H1 (cell line): ENCODE results near the gene EVI5. TPM values are rescaled to one million over a fixed set of nuclear protein-coding genes. Genes with fewer than 3 reads are reported as not detected.
"Not testable (repeated sequence)": the region's sequence is repeated elsewhere in the genome, so short reads cannot be mapped to it uniquely, and the experiment has no call there.

Source experiments
- CTCF ChIA-PET: fragments of 300-600 bp; sonication (Branson Sonifier 250); formaldehyde crosslinking; loops from one replicate; lab custom pipeline; 2021; ENCODE audit not compliant: partially characterized antibody; lab: Charles Lee
- POLR2A ChIA-PET: fragments of 300-600 bp; sonication (Branson Sonifier 250); formaldehyde crosslinking; loops from one replicate; lab custom pipeline; 2021; ENCODE audit warnings: inconsistent platforms; ENCODE audit not compliant: partially characterized antibody; lab: Charles Lee
- DNase-seq, 2 experiments: peaks; one replicate each; pipeline versions ENCODE4 v3.0.0 to v3.0.0-alpha.2; 2010 to 2022; ENCODE audit warnings: low spot score in 2 of 2, low read depth in 1 of 2, mixed read lengths in 1 of 2
- FAIRE-seq: peaks from 2 replicates; lab custom pipeline; 2011; peaks lifted over from hg19 to GRCh38; lab: Jason Lieb, UNC
- H2AFZ ChIP-seq: 2 replicates; pipeline ENCODE4 v1.8.1; 2012; ENCODE audit warnings: low read length, inconsistent platforms
- H2AK5ac ChIP-seq: 2 replicates; pipeline ENCODE4 v1.6.1; 2013; ENCODE audit warnings: low read depth, low read length
- H2BK120ac ChIP-seq: replicated peaks from 2 replicates; pipeline ENCODE3; 2013; ENCODE audit warnings: low read depth, low read length, inconsistent platforms
- H2BK12ac ChIP-seq: 2 replicates; pipeline ENCODE4 v1.6.1; 2013; ENCODE audit warnings: low read depth, low read length
- H2BK15ac ChIP-seq: 2 replicates; pipeline ENCODE4 v1.6.1; 2013; ENCODE audit warnings: low read length
- H2BK20ac ChIP-seq: 2 replicates; pipeline ENCODE4 v1.6.1; 2013; ENCODE audit warnings: low read length
- H2BK5ac ChIP-seq: 2 replicates; pipeline ENCODE4 v1.6.1; 2013; ENCODE audit warnings: low read depth, low read length
- H3K14ac ChIP-seq: 2 replicates; pipeline ENCODE4 v1.6.1; 2013; ENCODE audit warnings: inconsistent platforms; ENCODE audit not compliant: insufficient read length
- H3K18ac ChIP-seq: 2 replicates; pipeline ENCODE4 v1.6.1; 2013; ENCODE audit warnings: low read length; ENCODE audit errors: extremely low read depth
- H3K23ac ChIP-seq: 2 replicates; pipeline ENCODE4 v1.6.1; 2013; ENCODE audit warnings: inconsistent platforms; ENCODE audit not compliant: insufficient read length
- H3K23me2 ChIP-seq: 2 replicates; pipeline ENCODE4 v1.6.1; 2013; ENCODE audit warnings: low read depth, low read length
- H3K27ac ChIP-seq: 2 replicates; pipeline ENCODE4 v1.6.1; 2011; ENCODE audit warnings: low read depth, low read length, inconsistent platforms
- H3K27me3 ChIP-seq, 4 experiments: replicated peaks in 1 of 4; 1 replicate in 1 of 4; 2 replicates in 3 of 4; pipeline versions ENCODE4 v1.6.1 to v1.8.1; 2011 to 2013; ENCODE audit warnings: low read length in 3 of 4, mild to moderate bottlenecking in 3 of 4, inconsistent platforms in 2 of 4, mixed read lengths in 2 of 4, moderate library complexity in 1 of 4; ENCODE audit not compliant: control insufficient read depth in 3 of 4, insufficient read depth in 3 of 4; ENCODE audit errors: extremely low read depth in 1 of 4
- H3K36me3 ChIP-seq, 4 experiments: 2 replicates each; pipeline versions ENCODE4 v1.6.1 to v1.8.1; 2011 to 2013; ENCODE audit warnings: mild to moderate bottlenecking in 4 of 4, low read length in 3 of 4, moderate library complexity in 2 of 4, control low read depth in 1 of 4, inconsistent platforms in 1 of 4; ENCODE audit not compliant: insufficient read depth in 4 of 4, control insufficient read depth in 2 of 4
- H3K4ac ChIP-seq: replicated peaks from 2 replicates; pipeline ENCODE3; 2013; ENCODE audit warnings: low read length, low read depth, mixed read lengths, inconsistent platforms; ENCODE audit not compliant: insufficient read length
- H3K4me1 ChIP-seq, 4 experiments: replicated peaks in 1 of 4; 1 replicate in 1 of 4; 2 replicates in 3 of 4; pipeline versions ENCODE4 v1.6.1 to v1.8.1; 2011 to 2013; ENCODE audit warnings: low read length in 3 of 4, inconsistent platforms in 2 of 4, mixed read lengths in 1 of 4; ENCODE audit not compliant: insufficient read depth in 4 of 4, control insufficient read depth in 3 of 4
- H3K4me2 ChIP-seq, 2 experiments: 2 replicates each; pipeline versions ENCODE4 v1.6.1 to v1.8.1; 2011 to 2013; ENCODE audit warnings: low read depth in 2 of 2, low read length in 2 of 2, control low read depth in 1 of 2, inconsistent platforms in 1 of 2, mild to moderate bottlenecking in 1 of 2; ENCODE audit not compliant: insufficient read depth in 1 of 2
- H3K4me3 ChIP-seq, 4 experiments: fragments of 200-600, 300-600 bp in 1 of 4; sonication (generic), shearing (Covaris generic), sonication (Bioruptor Twin) in 1 of 4; 2 replicates each; pipeline versions ENCODE4 v1.5.1 to v1.8.1; 2011 to 2016; ENCODE audit warnings: low read length in 4 of 4, low read depth in 3 of 4, control low read depth in 2 of 4, inconsistent platforms in 2 of 4, mild to moderate bottlenecking in 2 of 4, mixed read lengths in 1 of 4, moderate library complexity in 1 of 4; ENCODE audit not compliant: insufficient read depth in 2 of 4; ENCODE audit errors: extremely low read depth in 1 of 4
- H3K56ac ChIP-seq: replicated peaks from 2 replicates; pipeline ENCODE3; 2013; ENCODE audit warnings: low read depth, mild to moderate bottlenecking, mixed read lengths, low read length, inconsistent platforms; ENCODE audit not compliant: insufficient read length
- H3K79me1 ChIP-seq: 2 replicates; pipeline ENCODE4 v1.6.1; 2013; ENCODE audit warnings: low read depth, low read length, control low read depth
- H3K79me2 ChIP-seq, 2 experiments: 2 replicates each; pipeline versions ENCODE4 v1.6.1 to v1.8.1; 2012 to 2013; ENCODE audit warnings: low read length in 2 of 2, mild to moderate bottlenecking in 2 of 2, inconsistent platforms in 1 of 2; ENCODE audit not compliant: insufficient read depth in 2 of 2, control insufficient read depth in 1 of 2
- H3K9ac ChIP-seq, 4 experiments: replicated peaks in 1 of 4; 1 replicate in 1 of 4; 2 replicates in 3 of 4; pipeline versions ENCODE4 v1.6.1 to v1.8.1; 2011 to 2013; ENCODE audit warnings: low read depth in 3 of 4, low read length in 3 of 4, control low read depth in 2 of 4, mild to moderate bottlenecking in 2 of 4, moderate library complexity in 2 of 4, inconsistent platforms in 1 of 4; ENCODE audit errors: extremely low read depth in 1 of 4
- H3K9me3 ChIP-seq, 2 experiments: 2 replicates each; pipeline versions ENCODE4 v1.6.1 to v1.8.1; 2012 to 2013; ENCODE audit warnings: mild to moderate bottlenecking in 2 of 2, moderate library complexity in 2 of 2, control low read depth in 1 of 2, inconsistent platforms in 1 of 2, low read depth in 1 of 2, low read length in 1 of 2, mixed read lengths in 1 of 2; ENCODE audit not compliant: insufficient read depth in 2 of 2
- H4K20me1 ChIP-seq, 2 experiments: replicated peaks in 1 of 2; 2 replicates each; pipeline versions ENCODE3 to v1.8.1; 2011 to 2013; ENCODE audit warnings: inconsistent platforms in 2 of 2, low read length in 2 of 2, mild to moderate bottlenecking in 1 of 2; ENCODE audit not compliant: insufficient read depth in 2 of 2, control insufficient read depth in 1 of 2
- H4K5ac ChIP-seq: 2 replicates; pipeline ENCODE4 v1.6.1; 2013; ENCODE audit warnings: low read length, low read depth, mixed read lengths, inconsistent platforms; ENCODE audit not compliant: insufficient read length
- H4K8ac ChIP-seq: 2 replicates; pipeline ENCODE4 v1.8.0; 2013; ENCODE audit warnings: mild to moderate bottlenecking, moderate library complexity, low read length, inconsistent platforms; ENCODE audit not compliant: insufficient read depth; ENCODE audit errors: extremely low read depth
- H4K91ac ChIP-seq: replicated peaks from 2 replicates; pipeline ENCODE3; 2013; ENCODE audit warnings: low read length, mixed read lengths, inconsistent platforms; ENCODE audit not compliant: insufficient read length
- WGBS, 2 experiments: shearing (Covaris generic) in 1 of 2; methylation state at CpG; one replicate each; pipeline versions ENCODE4 v1.1.6 to v1.1.7; 2013 to 2015; ENCODE audit warnings: low lambda C conversion rate in 2 of 2, mixed read lengths in 2 of 2, inconsistent platforms in 1 of 2, low coverage in 1 of 2, missing lambda C conversion rate in 1 of 2; ENCODE audit not compliant: insufficient replicate concordance in 2 of 2, insufficient coverage in 1 of 2, insufficient read length in 1 of 2; ENCODE audit errors: extremely low coverage in 1 of 2, missing lambda C conversion rate in 1 of 2; 5-methylcytosine and 5-hydroxymethylcytosine counted together
- polyA plus RNA-seq, 7 experiments: library from polyadenylated mRNA; depleted of rRNA in 3 of 7; stranded (reverse) in 5 of 7; unstranded in 2 of 7; fragments of >200 nt in 5 of 7; fragments of 200-250 nt in 2 of 7; gene quantifications; 1 replicate in 5 of 7; 2 replicates in 1 of 7; 4 replicates in 1 of 7; pipeline versions ENCODE4 v1.2.1 to v1.2.3, GENCODE V29; 2011 to 2013; ENCODE audit warnings: missing spikeins in 2 of 7, mixed read lengths in 2 of 7
- total RNA-seq: library from RNA; stranded (reverse); fragmentation: NEBNext Ultra II Directional; extraction: Animal tissue kit (Norgen Biotek cat#: 25700); gene quantifications from 2 replicates; pipeline ENCODE4 v1.2.1, GENCODE V29; 2021

The EVI5 gene
- total and polyA plus RNA-seq, 2 of the 8 experiments (the other 6 are each of a cell fraction or from before 2014, with no cell fraction given) = 1.7 to 13.7 TPM

DNA sequence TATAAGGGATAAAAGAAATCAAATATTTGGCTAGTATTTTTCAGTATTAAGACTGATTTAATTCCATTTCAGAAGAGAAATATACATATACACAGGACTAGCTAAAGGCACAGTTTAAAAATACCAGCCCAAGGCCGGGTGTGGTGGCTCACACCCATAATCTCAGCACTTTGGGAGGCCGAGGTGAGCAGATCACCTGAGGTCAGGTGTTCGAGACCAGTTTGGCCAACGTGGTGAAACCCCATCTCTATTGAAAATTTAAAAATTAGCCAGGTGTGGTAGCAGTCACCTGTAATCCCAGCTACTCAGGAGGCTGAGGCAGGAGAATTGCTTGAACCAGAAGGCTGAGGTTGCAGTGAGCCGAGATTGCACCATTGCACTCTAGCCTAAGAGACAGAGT, 200.1 kb downstream of the EVI5 start:
- H4K5ac ChIP-seq, H2BK5ac ChIP-seq, H3K79me1 ChIP-seq, H3K4ac ChIP-seq, H4K91ac ChIP-seq, H3K27ac ChIP-seq, H2AK5ac ChIP-seq, H3K79me2 ChIP-seq, H3K4me1 ChIP-seq, H4K20me1 ChIP-seq, H3K18ac ChIP-seq, H3K23ac ChIP-seq, POLR2A ChIA-PET, H3K4me2 ChIP-seq, H3K27me3 ChIP-seq, H3K14ac ChIP-seq, DNase-seq, FAIRE-seq, H3K56ac ChIP-seq, H3K36me3 ChIP-seq, H2BK15ac ChIP-seq, H4K8ac ChIP-seq, H2AFZ ChIP-seq, H3K23me2 ChIP-seq, H2BK20ac ChIP-seq, H2BK120ac ChIP-seq, H3K4me3 ChIP-seq, H3K9me3 ChIP-seq, H3K9ac ChIP-seq, H2BK12ac ChIP-seq: not testable (repeated sequence)
- CTCF ChIA-PET = interaction anchor here (0.6 kb wide), 3 partner anchors 18 to 41 kb away, joined by 3 to 4 read pairs (median 3); no protein-coding TSS in a partner anchor
- WGBS, 2 experiments = 84% methylated on average over 5 of the region's 5 CpGs; no CpG with 5 or more reads in 1 of the 2 experiments
